CD4-positive, alpha-beta memory T cell (primary cell): Measurements from ENCODE around the gene NOSIP. TPM values are rescaled to one million over a fixed set of nuclear protein-coding genes. Genes with fewer than 3 reads are reported as not detected.
A peak's percentile ranks its signal among the peaks of the same experiment; 100 is the strongest.

Experiments
- CTCF ChIA-PET: fragments of 350-600 bp; sonication (Branson Sonifier 250); formaldehyde crosslinking; loops from one replicate; lab custom pipeline; 2021; ENCODE audit warnings: inconsistent platforms; ENCODE audit not compliant: partially characterized antibody; lab: Charles Lee
- POLR2A ChIA-PET: fragments of 350-600 bp; sonication (Branson Sonifier 250); formaldehyde crosslinking; loops from one replicate; lab custom pipeline; 2021; ENCODE audit not compliant: partially characterized antibody; lab: Charles Lee
- DNase-seq, 5 donors: peaks; one replicate each; pipeline versions ENCODE4 v3.0.0 to v3.0.0-alpha.2; 2020 to 2022; ENCODE audit warnings: mixed read lengths in 1 of 5
- H3K27ac ChIP-seq: one replicate; pipeline ENCODE4 v1.7.0; 2013; ENCODE audit warnings: low read depth, low read length
- H3K27me3 ChIP-seq: 2 replicates; pipeline ENCODE4 v1.7.0; 2013; ENCODE audit warnings: mild to moderate bottlenecking, low read length, moderate library complexity; ENCODE audit not compliant: insufficient read depth
- H3K36me3 ChIP-seq: 2 replicates; pipeline ENCODE4 v1.7.0; 2013; ENCODE audit warnings: mild to moderate bottlenecking, low read length, moderate library complexity; ENCODE audit not compliant: insufficient read depth
- H3K4me1 ChIP-seq: 2 replicates; pipeline ENCODE4 v1.7.0; 2013; ENCODE audit warnings: mild to moderate bottlenecking, low read length, moderate library complexity; ENCODE audit not compliant: insufficient read depth
- H3K4me3 ChIP-seq, 2 donors: one replicate each; pipeline ENCODE4 v1.7.0; 2013; ENCODE audit warnings: low read length in 2 of 2, mild to moderate bottlenecking in 1 of 2
- H3K9me3 ChIP-seq, 2 donors: one replicate each; pipeline ENCODE4 v1.7.0; 2013; ENCODE audit warnings: low read length in 2 of 2, control low read depth in 1 of 2; ENCODE audit not compliant: control insufficient read depth in 1 of 2
- H3K27ac Mint-ChIP-seq, 7 donors: one replicate each; pipeline ENCODE4 v1.8.0; 2020 to 2021; ENCODE audit warnings: mixed read lengths in 7 of 7, mild to moderate bottlenecking in 6 of 7, inconsistent platforms in 3 of 7, moderate library complexity in 3 of 7
- H3K27me3 Mint-ChIP-seq, 2 donors: one replicate each; pipeline ENCODE4 v1.8.0; 2020 to 2021; ENCODE audit warnings: mixed read lengths in 2 of 2
- H3K36me3 Mint-ChIP-seq, 2 donors: one replicate each; pipeline ENCODE4 v1.8.0; 2020 to 2021; ENCODE audit warnings: mixed read lengths in 2 of 2, inconsistent platforms in 1 of 2, mild to moderate bottlenecking in 1 of 2
- H3K4me1 Mint-ChIP-seq, 4 donors: one replicate each; pipeline ENCODE4 v1.8.0; 2020 to 2021; ENCODE audit warnings: mixed read lengths in 4 of 4, mild to moderate bottlenecking in 1 of 4
- H3K4me3 Mint-ChIP-seq, 8 donors: one replicate each; pipeline ENCODE4 v1.8.0; 2020 to 2021; ENCODE audit warnings: mixed read lengths in 8 of 8, mild to moderate bottlenecking in 7 of 8, moderate library complexity in 6 of 8, inconsistent platforms in 3 of 8
- H3K9me3 Mint-ChIP-seq, 8 donors: one replicate each; pipeline ENCODE4 v1.8.0; 2020 to 2021; ENCODE audit warnings: mixed read lengths in 8 of 8, mild to moderate bottlenecking in 5 of 8, inconsistent platforms in 3 of 8, moderate library complexity in 1 of 8
- intact Hi-C: fragments of 100-400 bp; cut with micrococcal nuclease; formaldehyde crosslinking; loops from one replicate; pipeline ENCODE4 v1.15.1; 2023
- polyA plus RNA-seq, 2 donors: library from polyadenylated mRNA; unstranded; fragments of 300-500 nt; fragmentation: Illumina TruSeq; gene quantifications; one replicate each; pipeline ENCODE4 v1.2.3, GENCODE V29; 2021
- total RNA-seq, 2 experiments: library from RNA; stranded (reverse); gene quantifications; one replicate each; pipeline ENCODE4 v1.2.3, GENCODE V29; 2021

Gene NOSIP
- total and polyA plus RNA-seq, 4 experiments from 2014 or later: 177 to 674 (median 421) TPM

GRCh38 chr19:49590971-49591730 lies 10.8 kb upstream of the NOSIP start, which contains the start of gene PRR12:
Gene PRR12, plus strand, starts transcription at chr19:49591182. Its CDS starts 473 bp downstream, at chr19:49591655.
- peak; percentile 76 to 86 (median 77) for DNase-seq
- H3K27me3 Mint-ChIP-seq: no peaks in the 10 kb centered on the region
- intact Hi-C loops: loop anchor here (1.0 to 5.0 kb wide), 6 partner anchors 11 to 286 kb away; partner anchors contain the start of genes AKT1S1, AP2A1, BCL2L12 and IRF3

GRCh38 chr19:49590071-49590970 lies 10.0 kb upstream of the NOSIP start:
- ChIA-PET CTCF (interaction anchor here (0.5 to 2.0 kb wide), 6 partner anchors 10 to 120 kb away, joined by 3 to 12 read pairs (median 5); partner anchors contain the start of genes NOSIP, PRMT1, PRRG2 and RRAS), POLR2A (interaction anchor here (0.6 to 7.9 kb wide), 24 partner anchors 10 to 624 kb away, joined by 3 to 116 read pairs (median 4); partner anchors contain the start of genes BCL2L12, FTL, IRF3 and NOSIP)
- DNase-seq: peak; percentile 94 to 96 (median 95)
- intact Hi-C loops: loop anchor here (1.0 to 5.0 kb wide), 6 partner anchors 10 to 286 kb away; partner anchors contain the start of genes AKT1S1, AP2A1, BCL2L12 and IRF3
- peak overlapping the region; percentile 68 to 95 for H3K4me3 ChIP-seq
- H3K36me3 Mint-ChIP-seq: peaks cover 6 to 27% of the 10 kb centered on the region in 2 donors
- H3K27me3 ChIP-seq: no peaks in the 10 kb centered on the region
- H3K4me3 Mint-ChIP-seq: peak overlapping the region; percentile 81 to 95 (median 93)
- H3K9me3 Mint-ChIP-seq: no peaks in the 10 kb centered on the region
- H3K4me1 ChIP-seq: peaks cover 23% of the 10 kb centered on the region
- peaks cover 12% of the 10 kb centered on the region for H3K36me3 ChIP-seq
- H3K27ac ChIP-seq: peak overlapping the region; percentile 74
- peaks cover 21 to 48% (median 31%) of the 10 kb centered on the region in 4 donors for H3K4me1 Mint-ChIP-seq
- H3K9me3 ChIP-seq: no peaks in the 10 kb centered on the region
- no peaks in the 10 kb centered on the region for H3K27me3 Mint-ChIP-seq
- H3K27ac Mint-ChIP-seq: peak overlapping the region; percentile 84 to 97 (median 94)

More at GRCh38 chr19:49590971-49591730, 10.8 kb upstream of the NOSIP start, which contains the start of gene PRR12:
- H3K27ac ChIP-seq: peak within 1 kb of the TSS; percentile 74
- no peaks in the 10 kb centered on the region for H3K9me3 ChIP-seq
- peaks cover 14% of the 10 kb centered on the region for H3K36me3 ChIP-seq
- ChIA-PET POLR2A (interaction anchor here (0.7 to 7.9 kb wide), 26 partner anchors 11 to 1140 kb away, joined by 3 to 116 read pairs (median 4); partner anchors contain the start of genes ALDH16A1, BCL2L12, IRF3 and NOSIP), CTCF (interaction anchor here (0.5 to 2.7 kb wide), 6 partner anchors 11 to 120 kb away, joined by 3 to 12 read pairs (median 6); partner anchors contain the start of genes NOSIP, PRMT1, PRRG2 and RRAS)
- Mint-ChIP-seq H3K36me3 (peaks cover 6 to 30% of the 10 kb centered on the region in 2 donors), H3K9me3 (no peaks in the 10 kb centered on the region), H3K4me3 (peak within 1 kb of the TSS; percentile 81 to 95 (median 93)), H3K4me1 (peaks cover 21 to 48% (median 31%) of the 10 kb centered on the region in 4 donors), H3K27ac (peak within 1 kb of the TSS; percentile 84 to 98 (median 95))
- no peaks in the 10 kb centered on the region for H3K27me3 ChIP-seq
- H3K4me3 ChIP-seq: peak within 1 kb of the TSS; percentile 77 to 95
- H3K4me1 ChIP-seq: peaks cover 23% of the 10 kb centered on the region

DNA sequence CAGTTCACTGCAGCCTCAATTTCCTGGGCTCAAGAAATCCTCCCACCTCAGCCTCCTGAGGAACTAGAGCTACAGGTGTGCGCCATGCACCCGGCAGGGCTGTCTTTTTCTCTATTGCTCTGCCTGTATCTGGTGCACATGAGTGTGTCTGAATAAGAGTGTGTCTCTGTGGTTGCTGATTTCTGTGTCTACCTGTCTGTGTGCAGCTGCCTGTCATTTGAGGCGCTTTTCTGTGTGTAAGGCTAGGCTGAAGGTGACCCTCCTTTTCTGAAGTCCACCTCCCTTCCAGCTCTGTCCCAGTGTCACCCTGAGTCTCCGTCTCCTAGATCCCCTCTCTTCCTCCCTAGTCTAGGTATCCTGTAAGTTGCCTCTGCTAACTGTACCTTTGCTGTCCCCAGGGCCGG lies 9.1 kb upstream of the NOSIP start:
- Mint-ChIP-seq H3K9me3 (no peaks in the 10 kb centered on the region), H3K4me3 (peak overlapping the region in 1 of 8 donors; percentile 72), H3K36me3 (peaks cover 6 to 25% of the 10 kb centered on the region in 2 donors), H3K4me1 (peaks cover 21 to 48% (median 30%) of the 10 kb centered on the region in 4 donors), H3K27me3 (no peaks in the 10 kb centered on the region), H3K27ac (peak overlapping the region; percentile 84 to 97 (median 92))
- no peak overlapping the region for H3K27ac ChIP-seq
- POLR2A ChIA-PET: interaction anchor here (0.7 to 7.9 kb wide), 17 partner anchors 10 to 624 kb away, joined by 3 to 116 read pairs (median 6); partner anchors contain the start of genes BCL2L12, FTL, IRF3 and NOSIP
- H3K36me3 ChIP-seq: peaks cover 9% of the 10 kb centered on the region
- no peaks in the 10 kb centered on the region for H3K9me3 ChIP-seq
- intact Hi-C loops: no loop called here
- H3K4me3 ChIP-seq: no peak overlapping the region
- no peaks in the 10 kb centered on the region for H3K27me3 ChIP-seq
- CTCF ChIA-PET: interaction anchor here (0.7 to 1.5 kb wide), 3 partner anchors 9 to 475 kb away, joined by 3 to 5 read pairs (median 3); partner anchors contain the start of genes LIN7B, NOSIP and PRRG2
- DNase-seq: peak in 2 of 5 donors; percentile 40 to 50
- peaks cover 23% of the 10 kb centered on the region for H3K4me1 ChIP-seq

- POLR2A ChIA-PET: interaction anchor here (2.3 to 7.9 kb wide), 5 partner anchors 9 to 88 kb away, joined by 7 to 116 read pairs (median 38); partner anchors contain the start of genes BCL2L12, IRF3, NOSIP and PRMT1
- H3K9me3 ChIP-seq: no peaks in the 10 kb centered on the region
These were observed 8.2 kb upstream of the NOSIP start for GRCh38 chr19:49588365-49589122.

GRCh38 chr19:49587227-49587626 lies 6.9 kb upstream of the NOSIP start:
- no peaks in the 10 kb centered on the region for H3K9me3 Mint-ChIP-seq
- no peak overlapping the region for H3K27ac Mint-ChIP-seq
- Histone ChIP-seq H3K9me3 (no peaks in the 10 kb centered on the region), H3K4me3 (no peak overlapping the region), H3K4me1 (peaks cover 2% of the 10 kb centered on the region), H3K36me3 (no peaks in the 10 kb centered on the region), H3K27me3 (no peaks in the 10 kb centered on the region), H3K27ac (no peak overlapping the region)
- CTCF ChIA-PET: interaction anchor here (0.7 to 0.9 kb wide), 2 partner anchors 85 to 91 kb away, joined by 3 to 4 read pairs; no protein-coding TSS in a partner anchor
- H3K4me1 Mint-ChIP-seq: peaks cover 7 to 27% (median 11%) of the 10 kb centered on the region in 4 donors
- H3K27me3 Mint-ChIP-seq: no peaks in the 10 kb centered on the region
- H3K36me3 Mint-ChIP-seq: peaks cover 0 to 7% of the 10 kb centered on the region in 2 donors
- no peak for DNase-seq
- no peak overlapping the region for H3K4me3 Mint-ChIP-seq
- POLR2A ChIA-PET: interaction anchor here (0.6 to 2.5 kb wide), 4 partner anchors 89 to 705 kb away, joined by 3 to 7 read pairs (median 4); partner anchors contain the start of gene PRMT1
- intact Hi-C loops: no loop called here

More at GRCh38 chr19:49588365-49589122, 8.2 kb upstream of the NOSIP start:
- H3K27me3 Mint-ChIP-seq: no peaks in the 10 kb centered on the region
- peaks cover 15 to 40% (median 22%) of the 10 kb centered on the region in 4 donors for H3K4me1 Mint-ChIP-seq
- peak overlapping the region; percentile 28 to 92 (median 63) for H3K27ac Mint-ChIP-seq
- H3K4me3 Mint-ChIP-seq: peak overlapping the region in 2 of 8 donors; percentile 5 to 34
- H3K4me1 ChIP-seq: peaks cover 14% of the 10 kb centered on the region
- DNase-seq: peak; percentile 33 to 78 (median 48)
- CTCF ChIA-PET: interaction anchor here (0.7 to 0.9 kb wide), 2 partner anchors 86 to 474 kb away, joined by 3 read pairs; partner anchors contain the start of gene LIN7B
- intact Hi-C loops: no loop called here
- peaks cover 3 to 17% of the 10 kb centered on the region in 2 donors for H3K36me3 Mint-ChIP-seq
- no peak overlapping the region for H3K4me3 ChIP-seq
- no peaks in the 10 kb centered on the region for H3K9me3 Mint-ChIP-seq
- H3K27ac ChIP-seq: no peak overlapping the region
- no peaks in the 10 kb centered on the region for H3K36me3 ChIP-seq
- no peaks in the 10 kb centered on the region for H3K27me3 ChIP-seq
